ENCODE measurements around the gene SPTBN5. TPM values are rescaled to one million over a fixed set of nuclear protein-coding genes. Genes with fewer than 3 reads are reported as not detected.

SPTBN5 gene
- total RNA-seq, 1 experiment from 2014 or later, result 2.1 TPM

- DNase-seq (ENCODE audit: low read depth, low spot score) (no peak), ATAC-seq (no peak)
- no TSS peak for BruUV-seq (replicated peaks)
- no peak for TF ChIP-seq TCF7L2 (IDR thresholded peaks at IDR 0.05; ENCODE audit: low read depth, low read length)
- TF ChIP-seq, protein P1, sequence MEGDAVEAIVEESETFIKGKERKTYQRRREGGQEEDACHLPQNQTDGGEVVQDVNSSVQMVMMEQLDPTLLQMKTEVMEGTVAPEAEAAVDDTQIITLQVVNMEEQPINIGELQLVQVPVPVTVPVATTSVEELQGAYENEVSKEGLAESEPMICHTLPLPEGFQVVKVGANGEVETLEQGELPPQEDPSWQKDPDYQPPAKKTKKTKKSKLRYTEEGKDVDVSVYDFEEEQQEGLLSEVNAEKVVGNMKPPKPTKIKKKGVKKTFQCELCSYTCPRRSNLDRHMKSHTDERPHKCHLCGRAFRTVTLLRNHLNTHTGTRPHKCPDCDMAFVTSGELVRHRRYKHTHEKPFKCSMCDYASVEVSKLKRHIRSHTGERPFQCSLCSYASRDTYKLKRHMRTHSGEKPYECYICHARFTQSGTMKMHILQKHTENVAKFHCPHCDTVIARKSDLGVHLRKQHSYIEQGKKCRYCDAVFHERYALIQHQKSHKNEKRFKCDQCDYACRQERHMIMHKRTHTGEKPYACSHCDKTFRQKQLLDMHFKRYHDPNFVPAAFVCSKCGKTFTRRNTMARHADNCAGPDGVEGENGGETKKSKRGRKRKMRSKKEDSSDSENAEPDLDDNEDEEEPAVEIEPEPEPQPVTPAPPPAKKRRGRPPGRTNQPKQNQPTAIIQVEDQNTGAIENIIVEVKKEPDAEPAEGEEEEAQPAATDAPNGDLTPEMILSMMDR (IDR thresholded peaks at IDR 0.05), result no peak
- no peak for TF ChIP-seq REST (IDR thresholded peaks at IDR 0.05; ENCODE audit: insufficient read depth in 1 of 2, low read depth in 2 of 2, low read length in 1 of 2)
- TF ChIP-seq POLR2AphosphoS5 (IDR thresholded peaks at IDR 0.05; ENCODE audit: low read depth, low read length), result no peak
- TF ChIP-seq SIN3A (IDR thresholded peaks at IDR 0.05; ENCODE audit: borderline replicate concordance, insufficient read depth, low read depth, low read length), result no peak
- peaks cover 2% of the 10 kb centered on the region for H3K4me1 ChIP-seq (ENCODE audit: control insufficient read depth, insufficient read depth, low read length)
- no peak overlapping the region for H3K27ac ChIP-seq (ENCODE audit: low read length)
- no peaks in the 10 kb centered on the region for H3K27me3 ChIP-seq (ENCODE audit: control insufficient read depth, insufficient read depth, low read length)
- H3K4me3 ChIP-seq (ENCODE audit: low read depth in 2 of 2, low read length in 2 of 2), result no peak overlapping the region
- H3K36me3 ChIP-seq (ENCODE audit: control insufficient read depth, insufficient read depth, low read length), result no peaks in the 10 kb centered on the region; the same call in 1 of the 2 replicates
- POLR2A ChIA-PET, result interaction anchor here (0.6 kb wide), 1 partner anchor 63 kb away, joined by 4 read pairs; no protein-coding TSS in a partner anchor
- H3K9me3 ChIP-seq (ENCODE audit: control insufficient read depth, insufficient read depth, low read depth, low read length), result no peaks in the 10 kb centered on the region
- CTCF ChIA-PET, result no interaction called here
- in situ Hi-C loops (cut with HindIII; ENCODE audit: low pct_unique_long_range_greater_than_20kb, low sequenced_read_pairs), result no loop called here
- intact Hi-C loops (cut with micrococcal nuclease; ENCODE audit: unreplicated experiment), result no loop called here
These were observed 94.4 kb downstream of the SPTBN5 start for GRCh38 chr15:41799488-41799805.

DNA sequence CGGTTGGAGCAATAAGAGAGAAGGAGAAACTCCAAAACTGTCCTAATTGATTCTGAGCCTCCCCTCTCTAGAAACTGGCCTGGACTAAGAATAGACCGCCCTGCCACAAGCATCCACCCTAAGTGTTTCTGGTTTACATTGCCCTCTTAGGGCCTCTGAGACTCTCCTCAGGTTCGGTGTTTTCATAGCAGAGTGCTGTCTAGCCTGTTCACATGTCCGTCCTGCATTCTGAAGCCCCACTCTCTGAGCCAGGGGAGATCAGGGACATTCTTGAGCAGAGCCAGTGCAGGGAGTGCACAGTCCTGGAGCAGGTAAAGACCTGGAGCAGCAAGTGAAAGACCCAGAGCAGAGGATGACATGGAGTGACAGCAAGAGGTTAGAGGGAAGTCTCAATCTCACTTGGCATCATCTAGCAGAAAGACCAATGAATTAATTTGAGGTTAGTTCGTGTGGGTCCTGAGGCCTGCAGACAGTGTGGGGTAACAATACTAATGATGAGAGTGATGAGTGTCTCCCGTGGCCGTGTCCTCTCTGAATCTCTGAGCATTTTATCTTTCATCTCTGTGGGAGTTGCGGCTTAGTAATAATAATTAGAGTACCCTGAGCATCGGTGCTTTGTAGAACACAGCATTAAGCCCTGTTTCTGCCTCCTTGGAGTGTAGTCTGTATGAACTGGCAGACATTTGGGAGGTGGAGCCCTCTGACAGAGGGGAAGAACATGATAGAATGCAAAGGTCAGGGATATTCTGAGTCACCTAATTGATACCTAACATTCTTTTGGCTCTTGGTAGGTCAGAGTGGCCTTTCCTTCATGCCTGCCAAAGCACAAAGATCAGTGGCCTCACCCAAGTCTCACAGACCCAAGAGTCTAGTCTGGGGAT lies 95.0 kb downstream of the SPTBN5 start:
- no peak overlapping the region for H3K4me3 ChIP-seq (ENCODE audit: low read depth in 2 of 2, low read length in 2 of 2)
- peaks cover 2% of the 10 kb centered on the region for H3K4me1 ChIP-seq (ENCODE audit: control insufficient read depth, insufficient read depth, low read length)
- H3K9me3 ChIP-seq (ENCODE audit: control insufficient read depth, insufficient read depth, low read depth, low read length), result no peaks in the 10 kb centered on the region
- BruUV-seq (replicated peaks), result no TSS peak
- CTCF ChIA-PET, result no interaction called here
- intact Hi-C loops (cut with micrococcal nuclease; ENCODE audit: unreplicated experiment), result no loop called here
- DNase-seq (ENCODE audit: low read depth, low spot score) (no peak), ATAC-seq (peak; percentile 51; the same call in 1 of the 2 replicates)
- in situ Hi-C loops (cut with HindIII; ENCODE audit: low pct_unique_long_range_greater_than_20kb, low sequenced_read_pairs), result no loop called here
- no peaks in the 10 kb centered on the region for H3K27me3 ChIP-seq (ENCODE audit: control insufficient read depth, insufficient read depth, low read length)
- TF ChIP-seq SIN3A (IDR thresholded peaks at IDR 0.05; ENCODE audit: borderline replicate concordance, insufficient read depth, low read depth, low read length), result no peak
- no peak for TF ChIP-seq REST (IDR thresholded peaks at IDR 0.05; ENCODE audit: insufficient read depth in 1 of 2, low read depth in 2 of 2, low read length in 1 of 2)
- TF ChIP-seq POLR2AphosphoS5 (IDR thresholded peaks at IDR 0.05; ENCODE audit: low read depth, low read length), result no peak
- TF ChIP-seq, protein P1 (IDR thresholded peaks at IDR 0.05), result no peak
- TF ChIP-seq TCF7L2 (IDR thresholded peaks at IDR 0.05; ENCODE audit: low read depth, low read length), result no peak
- POLR2A ChIA-PET, result interaction anchor here (0.6 kb wide), 1 partner anchor 63 kb away, joined by 4 read pairs; no protein-coding TSS in a partner anchor
- H3K36me3 ChIP-seq (ENCODE audit: control insufficient read depth, insufficient read depth, low read length), result no peaks in the 10 kb centered on the region; the same call in 1 of the 2 replicates
- no peak overlapping the region for H3K27ac ChIP-seq (ENCODE audit: low read length)
